Endothelial cell (in vitro differentiated cells): ENCODE results near the gene TMX1. TPM values are rescaled to one million over a fixed set of nuclear protein-coding genes. Genes with fewer than 3 reads are reported as not detected.

ENCODE experiments used
- DNase-seq: peaks from one replicate; pipeline ENCODE4 v3.0.0; 2021; ENCODE audit warnings: low spot score
- H3K27ac Mint-ChIP-seq: one replicate; pipeline ENCODE4 v1.8.0; 2021; ENCODE audit warnings: mixed read lengths, inconsistent platforms; ENCODE audit not compliant: unreplicated experiment
- H3K27me3 Mint-ChIP-seq: one replicate; pipeline ENCODE4 v1.8.0; 2021; ENCODE audit warnings: mild to moderate bottlenecking, moderate library complexity, mixed read lengths, inconsistent platforms; ENCODE audit not compliant: unreplicated experiment
- H3K36me3 Mint-ChIP-seq: one replicate; pipeline ENCODE4 v1.8.0; 2021; ENCODE audit warnings: mild to moderate bottlenecking, low read depth, mixed read lengths, inconsistent platforms; ENCODE audit not compliant: unreplicated experiment
- H3K4me1 Mint-ChIP-seq: one replicate; pipeline ENCODE4 v1.8.0; 2021; ENCODE audit warnings: mild to moderate bottlenecking, mixed read lengths, inconsistent platforms; ENCODE audit not compliant: unreplicated experiment
- H3K4me3 Mint-ChIP-seq: one replicate; pipeline ENCODE4 v1.8.0; 2021; ENCODE audit warnings: mild to moderate bottlenecking, mixed read lengths, inconsistent platforms; ENCODE audit not compliant: unreplicated experiment
- H3K9me3 Mint-ChIP-seq: one replicate; pipeline ENCODE4 v1.8.0; 2021; ENCODE audit warnings: mixed read lengths, inconsistent platforms; ENCODE audit not compliant: unreplicated experiment
- CTCF ChIP-seq: fragments of 200-600 bp; sonication (generic); IDR thresholded peaks from one replicate; pipeline ENCODE4 v1.5.0; 2021; ENCODE audit warnings: antibody characterized with exemption; ENCODE audit not compliant: unreplicated experiment
- total RNA-seq: library from RNA; stranded (reverse); fragmentation: NEBNext Ultra II Directional; extraction: Animal tissue kit (Norgen Biotek cat#: 25700); gene quantifications from one replicate; pipeline ENCODE4 v1.2.1, GENCODE V29; 2021; ENCODE audit not compliant: unreplicated experiment

TMX1 gene
- total RNA-seq, 1 donor from 2014 or later, result 17.4 TPM

DNA sequence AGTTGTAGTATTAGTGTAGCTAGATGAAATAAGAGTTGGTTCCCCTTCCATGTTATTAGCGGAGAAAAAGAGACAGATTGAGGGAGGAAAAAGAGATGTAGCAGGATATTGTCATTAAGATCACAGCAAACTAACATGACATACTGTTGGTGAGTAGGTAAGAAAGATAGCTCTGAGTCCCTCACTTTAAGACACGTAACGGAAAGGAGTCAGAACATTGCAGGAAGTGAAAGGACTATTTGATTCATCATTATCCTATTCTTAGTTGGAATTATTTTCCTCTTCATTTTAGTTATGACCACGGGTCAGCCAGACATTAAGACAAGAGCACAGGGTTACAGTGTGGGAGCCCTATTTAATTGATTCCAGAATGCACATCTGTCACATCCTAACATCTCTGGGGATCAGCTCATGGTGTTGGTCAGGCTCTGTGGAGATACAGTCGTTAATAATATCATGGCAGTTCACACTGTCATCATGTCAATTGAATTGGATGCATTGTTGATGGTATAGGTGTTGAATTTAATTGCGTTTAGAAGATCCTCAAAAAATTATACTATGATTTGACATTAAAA lies 55.0 kb downstream of the TMX1 start:
- DNase-seq, result no peak
- Mint-ChIP-seq H3K4me3 (no peak overlapping the region), H3K9me3 (no peaks in the 10 kb centered on the region), H3K27me3 (no peaks in the 10 kb centered on the region), H3K4me1 (no peaks in the 10 kb centered on the region), H3K27ac (no peak overlapping the region), H3K36me3 (no peaks in the 10 kb centered on the region)
- TF ChIP-seq CTCF, result no peak

- no peaks in the 10 kb centered on the region for H3K4me1 Mint-ChIP-seq
- H3K4me3 Mint-ChIP-seq, result no peak overlapping the region
- H3K27me3 Mint-ChIP-seq, result no peaks in the 10 kb centered on the region
- no peak for TF ChIP-seq CTCF
- no peaks in the 10 kb centered on the region for H3K36me3 Mint-ChIP-seq
- no peaks in the 10 kb centered on the region for H3K9me3 Mint-ChIP-seq
- H3K27ac Mint-ChIP-seq, result no peak overlapping the region
- DNase-seq, result no peak
Observed at GRCh38 chr14:51295646-51296263, 55.7 kb downstream of the TMX1 start.

DNA sequence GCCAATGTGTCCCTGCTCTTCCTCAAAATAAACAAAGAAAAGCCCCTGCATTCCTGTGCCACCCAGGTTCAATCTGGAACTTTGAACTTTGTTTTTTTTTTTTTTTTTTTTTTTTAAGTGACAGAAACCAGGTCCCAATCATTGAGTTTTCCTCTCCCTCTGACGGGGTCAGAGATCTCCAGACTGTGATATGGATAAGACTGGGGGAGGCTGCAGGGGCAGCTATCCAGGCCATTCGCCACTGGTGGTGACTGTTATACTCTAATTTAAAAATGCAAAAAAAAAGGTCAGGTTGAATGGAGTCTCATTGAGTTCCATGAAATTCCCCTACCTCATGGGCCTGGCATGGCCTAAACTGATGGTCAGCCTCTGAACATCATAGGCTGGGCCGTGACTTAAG lies 57.0 kb downstream of the TMX1 start:
- no peak overlapping the region for H3K4me3 Mint-ChIP-seq

GRCh38 chr14:51298895-51299294 lies 58.8 kb downstream of the TMX1 start:
- H3K4me1 Mint-ChIP-seq, result no peaks in the 10 kb centered on the region
- TF ChIP-seq CTCF, result no peak
- no peak for DNase-seq
- no peaks in the 10 kb centered on the region for H3K9me3 Mint-ChIP-seq
- no peak overlapping the region for H3K4me3 Mint-ChIP-seq
- H3K36me3 Mint-ChIP-seq, result no peaks in the 10 kb centered on the region
- H3K27me3 Mint-ChIP-seq, result no peaks in the 10 kb centered on the region
- H3K27ac Mint-ChIP-seq, result no peak overlapping the region

More for the DNA sequence above, 57.0 kb downstream of the TMX1 start:
- TF ChIP-seq CTCF, result no peak
- no peak overlapping the region for H3K27ac Mint-ChIP-seq
- no peaks in the 10 kb centered on the region for H3K36me3 Mint-ChIP-seq
- no peaks in the 10 kb centered on the region for H3K4me1 Mint-ChIP-seq
- H3K27me3 Mint-ChIP-seq, result no peaks in the 10 kb centered on the region
- no peaks in the 10 kb centered on the region for H3K9me3 Mint-ChIP-seq
- DNase-seq, result no peak

DNA sequence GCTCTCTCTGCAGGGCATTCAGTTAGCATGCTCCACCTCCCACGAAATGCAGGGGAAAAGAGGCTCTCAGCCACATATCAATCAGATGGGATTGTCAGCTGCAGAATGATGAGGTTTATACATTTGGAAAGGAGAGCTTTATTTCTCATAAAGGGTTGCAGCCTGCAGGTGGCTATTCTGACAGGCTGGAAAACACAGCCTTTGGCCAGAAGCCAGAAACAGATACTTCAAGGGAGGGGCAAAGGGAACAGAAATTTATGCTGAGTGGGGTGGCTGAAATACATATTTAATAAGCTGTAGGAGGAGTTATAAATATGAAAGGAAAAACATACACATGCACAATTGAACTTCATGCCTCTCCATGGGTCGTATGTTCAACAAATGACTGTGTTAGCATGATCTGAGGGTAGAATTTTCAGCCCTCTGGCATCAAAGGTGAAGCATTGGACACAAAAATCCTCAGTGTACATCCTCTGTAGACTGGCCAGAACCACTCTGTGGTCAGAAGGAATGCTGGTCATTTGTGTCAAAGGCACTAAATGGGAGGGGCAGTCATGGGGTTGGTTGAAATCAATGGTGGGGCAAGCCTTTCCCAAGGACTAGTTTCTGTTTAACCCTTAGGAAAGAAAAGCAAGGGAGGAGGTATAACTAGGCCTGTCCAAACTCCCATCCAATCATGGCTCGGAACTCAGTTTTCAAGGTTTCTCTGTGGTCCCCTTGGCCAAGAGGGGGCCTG lies 62.4 kb downstream of the TMX1 start:
- Mint-ChIP-seq H3K4me3 (no peak overlapping the region), H3K9me3 (no peaks in the 10 kb centered on the region), H3K27ac (no peak overlapping the region), H3K4me1 (no peaks in the 10 kb centered on the region), H3K36me3 (no peaks in the 10 kb centered on the region), H3K27me3 (no peaks in the 10 kb centered on the region)
- DNase-seq, result no peak
- no peak for TF ChIP-seq CTCF
